ENCODE results near the gene RHEB. TPM values are rescaled to one million over a fixed set of nuclear protein-coding genes. Genes with fewer than 3 reads are reported as not detected.

The RHEB gene
- polyA plus RNA-seq, 1 experiment, result 154 TPM

- ChIA-PET CTCF (interaction anchor here (1.4 to 5.5 kb wide), 2 partner anchors 13 to 68 kb away, joined by 4 to 34 read pairs; no protein-coding TSS in a partner anchor), POLR2A (no interaction called here)
- Histone ChIP-seq H3K27ac (ENCODE audit: low read depth, low read length) (no peak overlapping the region), H3K27me3 (ENCODE audit: control insufficient read depth, insufficient read depth, low read length) (peaks cover 17% of the 10 kb centered on the region), H3K9me3 (ENCODE audit: control insufficient read depth, insufficient read depth, low read length) (peaks cover 7% of the 10 kb centered on the region; the same call in 1 of the 2 replicates), H3K4me3 (ENCODE audit: low read depth, low read length) (no peak overlapping the region)
- TF ChIP-seq, protein P1, sequence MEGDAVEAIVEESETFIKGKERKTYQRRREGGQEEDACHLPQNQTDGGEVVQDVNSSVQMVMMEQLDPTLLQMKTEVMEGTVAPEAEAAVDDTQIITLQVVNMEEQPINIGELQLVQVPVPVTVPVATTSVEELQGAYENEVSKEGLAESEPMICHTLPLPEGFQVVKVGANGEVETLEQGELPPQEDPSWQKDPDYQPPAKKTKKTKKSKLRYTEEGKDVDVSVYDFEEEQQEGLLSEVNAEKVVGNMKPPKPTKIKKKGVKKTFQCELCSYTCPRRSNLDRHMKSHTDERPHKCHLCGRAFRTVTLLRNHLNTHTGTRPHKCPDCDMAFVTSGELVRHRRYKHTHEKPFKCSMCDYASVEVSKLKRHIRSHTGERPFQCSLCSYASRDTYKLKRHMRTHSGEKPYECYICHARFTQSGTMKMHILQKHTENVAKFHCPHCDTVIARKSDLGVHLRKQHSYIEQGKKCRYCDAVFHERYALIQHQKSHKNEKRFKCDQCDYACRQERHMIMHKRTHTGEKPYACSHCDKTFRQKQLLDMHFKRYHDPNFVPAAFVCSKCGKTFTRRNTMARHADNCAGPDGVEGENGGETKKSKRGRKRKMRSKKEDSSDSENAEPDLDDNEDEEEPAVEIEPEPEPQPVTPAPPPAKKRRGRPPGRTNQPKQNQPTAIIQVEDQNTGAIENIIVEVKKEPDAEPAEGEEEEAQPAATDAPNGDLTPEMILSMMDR (IDR thresholded peaks at IDR 0.05; ENCODE audit: low read depth, low read length), result no peak
- DNase-seq (ENCODE audit: low read depth, low spot score), result no peak
Measured at GRCh38 chr7:151436446-151437158, 83.1 kb downstream of the RHEB start.

DNA sequence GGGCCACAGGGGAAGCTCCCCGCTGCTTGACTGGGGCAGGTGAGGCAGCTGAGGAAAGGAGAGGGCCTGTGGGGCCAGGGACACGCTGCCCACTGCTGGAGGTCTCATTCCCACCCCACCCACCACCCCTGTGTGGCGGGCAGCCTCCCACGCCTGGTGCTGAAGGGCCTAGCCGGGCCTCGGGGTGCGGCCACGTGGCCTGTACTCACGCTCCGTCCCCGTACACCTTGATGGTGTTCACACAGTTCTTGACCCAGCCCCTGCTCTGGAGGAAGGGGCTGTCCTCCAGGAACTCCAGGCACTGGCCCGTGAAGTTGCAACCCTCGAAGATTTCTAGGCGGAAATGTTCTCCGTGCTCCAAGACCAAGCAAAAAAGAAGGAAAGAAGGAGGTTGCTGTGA, 83.7 kb downstream of the RHEB start:
- DNase-seq (ENCODE audit: low read depth, low spot score), result no peak
- Histone ChIP-seq H3K4me3 (ENCODE audit: low read depth, low read length) (no peak overlapping the region), H3K27me3 (ENCODE audit: control insufficient read depth, insufficient read depth, low read length) (peaks cover 17% of the 10 kb centered on the region), H3K9me3 (ENCODE audit: control insufficient read depth, insufficient read depth, low read length) (peaks cover 7% of the 10 kb centered on the region; the same call in 1 of the 2 replicates), H3K27ac (ENCODE audit: low read depth, low read length) (no peak overlapping the region)
- POLR2A ChIA-PET, result no interaction called here
- TF ChIP-seq, protein P1 (IDR thresholded peaks at IDR 0.05; ENCODE audit: low read depth, low read length), result no peak
- CTCF ChIA-PET, result interaction anchor here (1.4 to 5.5 kb wide), 2 partner anchors 13 to 67 kb away, joined by 4 to 34 read pairs; no protein-coding TSS in a partner anchor

GRCh38 chr7:151435103-151435916, 84.4 kb downstream of the RHEB start:
- Histone ChIP-seq H3K27ac (ENCODE audit: low read depth, low read length) (no peak overlapping the region), H3K27me3 (ENCODE audit: control insufficient read depth, insufficient read depth, low read length) (peaks cover 17% of the 10 kb centered on the region), H3K4me3 (ENCODE audit: low read depth, low read length) (no peak overlapping the region), H3K9me3 (ENCODE audit: control insufficient read depth, insufficient read depth, low read length) (peaks cover 7% of the 10 kb centered on the region; the same call in 1 of the 2 replicates)
- POLR2A ChIA-PET, result no interaction called here
- TF ChIP-seq, protein P1 (IDR thresholded peaks at IDR 0.05; ENCODE audit: low read depth, low read length), result no peak
- CTCF ChIA-PET, result interaction anchor here (5.5 kb wide), 1 partner anchor 14 kb away, joined by 34 read pairs; no protein-coding TSS in a partner anchor
- no peak for DNase-seq (ENCODE audit: low read depth, low spot score)

GRCh38 chr7:151434549-151434948, 85.1 kb downstream of the RHEB start:
- peaks cover 11% of the 10 kb centered on the region for H3K27me3 ChIP-seq (ENCODE audit: control insufficient read depth, insufficient read depth, low read length)
- ChIA-PET POLR2A (no interaction called here), CTCF (no interaction called here)

More at GRCh38 chr7:151434549-151434948, 85.1 kb downstream of the RHEB start:
- H3K4me3 ChIP-seq (ENCODE audit: low read depth, low read length), result no peak overlapping the region
- peaks cover 7% of the 10 kb centered on the region; the same call in 1 of the 2 replicates for H3K9me3 ChIP-seq (ENCODE audit: control insufficient read depth, insufficient read depth, low read length)
- TF ChIP-seq, protein P1 (IDR thresholded peaks at IDR 0.05; ENCODE audit: low read depth, low read length), result no peak
- no peak for DNase-seq (ENCODE audit: low read depth, low spot score)
- no peak overlapping the region for H3K27ac ChIP-seq (ENCODE audit: low read depth, low read length)

All from AG04450 (cell line).